HEK293 (cell line): Measurements from ENCODE around the gene ITGA3.
A peak's percentile ranks its signal among the peaks of the same experiment; 100 is the strongest.

Experiments used
- CTCF ChIP-seq: fragments of 450-650 bp; formaldehyde crosslinking; IDR thresholded peaks from 2 replicates; pipeline ENCODE4 v1.5.1; 2016; ENCODE audit warnings: missing biosample characterization, missing genetic modification characterization
- KLF8 ChIP-seq: fragments of 450-650 bp; formaldehyde crosslinking; IDR thresholded peaks from 2 replicates; pipeline ENCODE4 v1.5.1; 2016; ENCODE audit warnings: missing biosample characterization, missing genetic modification characterization
- KLF9 ChIP-seq: fragments of 450-650 bp; formaldehyde crosslinking; IDR thresholded peaks from 2 replicates; pipeline ENCODE4 v1.5.1; 2016; ENCODE audit warnings: missing biosample characterization, missing genetic modification characterization, low read depth
- OSR2 ChIP-seq: fragments of 450-650 bp; formaldehyde crosslinking; IDR thresholded peaks from 2 replicates; pipeline ENCODE4 v1.5.1; 2016; ENCODE audit warnings: missing biosample characterization, missing genetic modification characterization
- OVOL3 ChIP-seq: fragments of 450-650 bp; formaldehyde crosslinking; IDR thresholded peaks from 2 replicates; pipeline ENCODE4 v1.5.1; 2016; ENCODE audit warnings: missing biosample characterization, missing genetic modification characterization
- RBAK ChIP-seq: fragments of 450-650 bp; formaldehyde crosslinking; IDR thresholded peaks from 2 replicates; pipeline ENCODE4 v1.5.1; 2016; ENCODE audit warnings: missing biosample characterization, missing genetic modification characterization
- ZBTB11 ChIP-seq: fragments of 450-650 bp; formaldehyde crosslinking; conservative IDR thresholded peaks from 2 replicates; pipeline ENCODE4 v1.5.1; 2016; ENCODE audit warnings: low read depth, missing biosample characterization, missing genetic modification characterization
- ZFHX2 ChIP-seq: fragments of 450-650 bp; formaldehyde crosslinking; conservative IDR thresholded peaks from 2 replicates; pipeline ENCODE4 v1.5.1; 2016; ENCODE audit warnings: missing biosample characterization, missing genetic modification characterization
- ZNF146 ChIP-seq: fragments of 450-650 bp; formaldehyde crosslinking; IDR thresholded peaks from 2 replicates; pipeline ENCODE4 v1.5.1; 2016; ENCODE audit warnings: missing biosample characterization, missing genetic modification characterization
- ZNF155 ChIP-seq: fragments of 450-650 bp; formaldehyde crosslinking; IDR thresholded peaks from 2 replicates; pipeline ENCODE4 v1.5.1; 2016; ENCODE audit warnings: missing biosample characterization, missing genetic modification characterization
- ZNF169 ChIP-seq: fragments of 450-650 bp; formaldehyde crosslinking; IDR thresholded peaks from 2 replicates; pipeline ENCODE4 v1.5.1; 2016; ENCODE audit warnings: missing biosample characterization, missing genetic modification characterization
- ZNF202 ChIP-seq: fragments of 450-650 bp; formaldehyde crosslinking; IDR thresholded peaks from 2 replicates; pipeline ENCODE4 v1.5.1; 2016; ENCODE audit warnings: missing biosample characterization, missing genetic modification characterization, borderline replicate concordance
- ZNF211 ChIP-seq: fragments of 450-650 bp; formaldehyde crosslinking; IDR thresholded peaks from 2 replicates; pipeline ENCODE4 v1.5.1; 2016; ENCODE audit warnings: low read depth, missing biosample characterization, missing genetic modification characterization
- ZNF214 ChIP-seq: fragments of 450-650 bp; formaldehyde crosslinking; IDR thresholded peaks from 2 replicates; pipeline ENCODE4 v1.5.1; 2017; ENCODE audit warnings: missing biosample characterization, mild to moderate bottlenecking, missing genetic modification characterization, borderline replicate concordance
- ZNF274 ChIP-seq, 2 experiments: fragments of 200-500 bp in 1 of 2; fragments of 450-650 bp in 1 of 2; sonication (Bioruptor generic) in 1 of 2; formaldehyde crosslinking in 1 of 2; IDR thresholded peaks; 2 replicates each; pipeline versions ENCODE4 v1.5.1 to v1.6.1; 2014 to 2016; ENCODE audit warnings: borderline replicate concordance in 1 of 2, inconsistent platforms in 1 of 2, low read length in 1 of 2, missing biosample characterization in 1 of 2, missing genetic modification characterization in 1 of 2
- ZNF280D ChIP-seq: fragments of 450-650 bp; formaldehyde crosslinking; IDR thresholded peaks from 2 replicates; pipeline ENCODE4 v1.5.1; 2016; ENCODE audit warnings: missing biosample characterization, missing genetic modification characterization
- ZNF302 ChIP-seq: fragments of 450-650 bp; formaldehyde crosslinking; IDR thresholded peaks from 2 replicates; pipeline ENCODE4 v1.5.1; 2016; ENCODE audit warnings: missing biosample characterization, missing genetic modification characterization, low read depth
- ZNF596 ChIP-seq: fragments of 450-650 bp; IDR thresholded peaks from 2 replicates; pipeline ENCODE4 v1.5.0; 2018; ENCODE audit warnings: missing biosample characterization, mild to moderate bottlenecking, missing genetic modification characterization, moderate library complexity
- ZXDB ChIP-seq: fragments of 450-650 bp; formaldehyde crosslinking; IDR thresholded peaks from 2 replicates; pipeline ENCODE4 v1.5.1; 2016; ENCODE audit warnings: missing biosample characterization, missing genetic modification characterization
- TF ChIP-seq, protein P1 (sequence below): fragments of 450-650 bp; formaldehyde crosslinking; IDR thresholded peaks from 2 replicates; pipeline ENCODE4 v1.5.1; 2016; ENCODE audit warnings: missing biosample characterization, missing genetic modification characterization
- TF ChIP-seq, protein P2 (sequence below): fragments of 450-650 bp; formaldehyde crosslinking; IDR thresholded peaks from 2 replicates; pipeline ENCODE4 v1.5.1; 2016; ENCODE audit warnings: missing biosample characterization, missing genetic modification characterization
- TF ChIP-seq, protein P3 (sequence below): fragments of 450-650 bp; formaldehyde crosslinking; IDR thresholded peaks from 2 replicates; pipeline ENCODE4 v1.5.1; 2016; ENCODE audit warnings: missing biosample characterization, missing genetic modification characterization

The ITGA3 gene

GRCh38 chr17:50094753-50095619, 39.1 kb downstream of the ITGA3 start, which contains the start of gene PDK2 (continued):
- TF ChIP-seq ZNF280D (tag by site-specific recombination) (0 out of 2 replicates have a peak, but pooled peaks have one; percentile 12), KLF8 (peak; percentile 91), ZNF302 (no peak), RBAK (tag by site-specific recombination) (no peak), ZNF211 (no peak), ZXDB (tag by site-specific recombination) (peak; percentile 72), ZBTB11 (tag by site-specific recombination) (peak; percentile 68), ZNF274 (IDR thresholded peaks at IDR 0.05; ENCODE audit: low read length) (no peak), ZNF274 (tag by site-specific recombination; IDR thresholded peaks at IDR 0.05; ENCODE audit: borderline replicate concordance) (no peak), ZNF596 (tag by site-specific recombination) (no peak), ZNF202 (tag by site-specific recombination) (no peak), ZFHX2 (tag by site-specific recombination) (peak; percentile 90), ZNF169 (tag by site-specific recombination) (no peak), ZNF146 (tag by site-specific recombination) (no peak), OVOL3 (tag by site-specific recombination) (peak; percentile 6; the same call in 1 of the 2 replicates), KLF9 (tag by site-specific recombination) (peak; percentile 58; the same call in 1 of the 2 replicates), CTCF (tag by site-specific recombination) (no peak; the same call in none of the 2 replicates), OSR2 (tag by site-specific recombination) (no peak), ZNF214 (tag by site-specific recombination) (no peak), ZNF155 (tag by site-specific recombination) (no peak)
- TF ChIP-seq, protein P1, sequence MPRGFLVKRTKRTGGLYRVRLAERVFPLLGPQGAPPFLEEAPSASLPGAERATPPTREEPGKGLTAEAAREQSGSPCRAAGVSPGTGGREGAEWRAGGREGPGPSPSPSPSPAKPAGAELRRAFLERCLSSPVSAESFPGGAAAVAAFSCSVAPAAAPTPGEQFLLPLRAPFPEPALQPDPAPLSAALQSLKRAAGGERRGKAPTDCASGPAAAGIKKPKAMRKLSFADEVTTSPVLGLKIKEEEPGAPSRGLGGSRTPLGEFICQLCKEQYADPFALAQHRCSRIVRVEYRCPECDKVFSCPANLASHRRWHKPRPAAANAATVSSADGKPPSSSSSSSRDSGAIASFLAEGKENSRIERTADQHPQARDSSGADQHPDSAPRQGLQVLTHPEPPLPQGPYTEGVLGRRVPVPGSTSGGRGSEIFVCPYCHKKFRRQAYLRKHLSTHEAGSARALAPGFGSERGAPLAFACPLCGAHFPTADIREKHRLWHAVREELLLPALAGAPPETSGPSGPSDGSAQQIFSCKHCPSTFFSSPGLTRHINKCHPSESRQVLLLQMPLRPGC (tag by site-specific recombination) = peak; percentile 42
- TF ChIP-seq, protein P2, sequence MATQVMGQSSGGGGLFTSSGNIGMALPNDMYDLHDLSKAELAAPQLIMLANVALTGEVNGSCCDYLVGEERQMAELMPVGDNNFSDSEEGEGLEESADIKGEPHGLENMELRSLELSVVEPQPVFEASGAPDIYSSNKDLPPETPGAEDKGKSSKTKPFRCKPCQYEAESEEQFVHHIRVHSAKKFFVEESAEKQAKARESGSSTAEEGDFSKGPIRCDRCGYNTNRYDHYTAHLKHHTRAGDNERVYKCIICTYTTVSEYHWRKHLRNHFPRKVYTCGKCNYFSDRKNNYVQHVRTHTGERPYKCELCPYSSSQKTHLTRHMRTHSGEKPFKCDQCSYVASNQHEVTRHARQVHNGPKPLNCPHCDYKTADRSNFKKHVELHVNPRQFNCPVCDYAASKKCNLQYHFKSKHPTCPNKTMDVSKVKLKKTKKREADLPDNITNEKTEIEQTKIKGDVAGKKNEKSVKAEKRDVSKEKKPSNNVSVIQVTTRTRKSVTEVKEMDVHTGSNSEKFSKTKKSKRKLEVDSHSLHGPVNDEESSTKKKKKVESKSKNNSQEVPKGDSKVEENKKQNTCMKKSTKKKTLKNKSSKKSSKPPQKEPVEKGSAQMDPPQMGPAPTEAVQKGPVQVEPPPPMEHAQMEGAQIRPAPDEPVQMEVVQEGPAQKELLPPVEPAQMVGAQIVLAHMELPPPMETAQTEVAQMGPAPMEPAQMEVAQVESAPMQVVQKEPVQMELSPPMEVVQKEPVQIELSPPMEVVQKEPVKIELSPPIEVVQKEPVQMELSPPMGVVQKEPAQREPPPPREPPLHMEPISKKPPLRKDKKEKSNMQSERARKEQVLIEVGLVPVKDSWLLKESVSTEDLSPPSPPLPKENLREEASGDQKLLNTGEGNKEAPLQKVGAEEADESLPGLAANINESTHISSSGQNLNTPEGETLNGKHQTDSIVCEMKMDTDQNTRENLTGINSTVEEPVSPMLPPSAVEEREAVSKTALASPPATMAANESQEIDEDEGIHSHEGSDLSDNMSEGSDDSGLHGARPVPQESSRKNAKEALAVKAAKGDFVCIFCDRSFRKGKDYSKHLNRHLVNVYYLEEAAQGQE = peak; percentile 17; the same call in 1 of the 2 replicates
- TF ChIP-seq, protein P3, sequence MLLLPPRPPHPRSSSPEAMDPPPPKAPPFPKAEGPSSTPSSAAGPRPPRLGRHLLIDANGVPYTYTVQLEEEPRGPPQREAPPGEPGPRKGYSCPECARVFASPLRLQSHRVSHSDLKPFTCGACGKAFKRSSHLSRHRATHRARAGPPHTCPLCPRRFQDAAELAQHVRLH (tag by site-specific recombination) = peak; percentile 52; the same call in 1 of the 2 replicates
